Caco-2 (cell line): Measurements from ENCODE around the gene GRIA4. TPM values are rescaled to one million over a fixed set of nuclear protein-coding genes. Genes with fewer than 3 reads are reported as not detected.

Source experiments
- BruUV-seq: library from RNA; stranded (reverse); fragments of 400-500 nt; replicated peaks from 2 replicates; lab custom pipeline; 2021; lab: Mats Ljungman, UMichigan
- CTCF ChIA-PET: fragments of 300-600 bp; sonication (Branson Sonifier 250); formaldehyde crosslinking; loops from one replicate; lab custom pipeline; 2022; ENCODE audit warnings: antibody characterized with exemption; lab: Charles Lee
- POLR2A ChIA-PET: fragments of 300-600 bp; sonication (Branson Sonifier 250); formaldehyde crosslinking; loops from one replicate; lab custom pipeline; 2022; ENCODE audit warnings: antibody characterized with exemption; lab: Charles Lee
- DNase-seq, 2 experiments: peaks; one replicate each; pipeline versions ENCODE4 v3.0.0 to v3.0.0-alpha.2; 2020 to 2022
- H3K27me3 ChIP-seq: replicated peaks from 2 replicates; pipeline ENCODE4 v1.6.0; 2011; ENCODE audit warnings: low read length; ENCODE audit not compliant: control insufficient read depth, insufficient read depth
- H3K36me3 ChIP-seq: 2 replicates; pipeline ENCODE4 v1.5.1; 2011; ENCODE audit warnings: low read length; ENCODE audit not compliant: control insufficient read depth, insufficient read depth
- H3K4me1 ChIP-seq: fragments of 250-450 bp; sonication (Bioruptor Pico); 2 replicates; pipeline ENCODE4 v1.5.1; 2020; ENCODE audit warnings: mild to moderate bottlenecking
- H3K4me3 ChIP-seq: 2 replicates; pipeline ENCODE4 v1.5.1; 2011; ENCODE audit warnings: low read depth, mild to moderate bottlenecking, control low read depth, low read length
- H3K9me3 ChIP-seq: fragments of 250-450 bp; sonication (Bioruptor Pico); 2 replicates; pipeline ENCODE4 v1.5.1; 2020; ENCODE audit warnings: mild to moderate bottlenecking, moderate library complexity
- H3K27ac Mint-ChIP-seq: one replicate; pipeline ENCODE4 v1.8.0; 2022; ENCODE audit warnings: mixed read lengths; ENCODE audit not compliant: unreplicated experiment
- H3K27me3 Mint-ChIP-seq: one replicate; pipeline ENCODE4 v1.8.0; 2022; ENCODE audit warnings: mixed read lengths; ENCODE audit not compliant: insufficient read depth, unreplicated experiment
- H3K36me3 Mint-ChIP-seq: one replicate; pipeline ENCODE4 v1.8.0; 2022; ENCODE audit warnings: mild to moderate bottlenecking, mixed read lengths; ENCODE audit not compliant: insufficient read depth, unreplicated experiment
- H3K4me1 Mint-ChIP-seq: one replicate; pipeline ENCODE4 v1.8.0; 2022; ENCODE audit warnings: low read depth, mixed read lengths; ENCODE audit not compliant: unreplicated experiment
- H3K4me3 Mint-ChIP-seq: one replicate; pipeline ENCODE4 v1.8.0; 2022; ENCODE audit warnings: mild to moderate bottlenecking, moderate library complexity, mixed read lengths; ENCODE audit not compliant: unreplicated experiment
- H3K9me3 Mint-ChIP-seq: one replicate; pipeline ENCODE4 v1.8.0; 2022; ENCODE audit warnings: mixed read lengths; ENCODE audit not compliant: unreplicated experiment
- intact Hi-C: fragments of 100-400 bp; cut with micrococcal nuclease; formaldehyde crosslinking; loops from one replicate; pipeline ENCODE4 v1.10.0; 2022; ENCODE audit not compliant: unreplicated experiment
- total RNA-seq: library from RNA; stranded (reverse); gene quantifications from 2 replicates; pipeline ENCODE4 v1.2.3, GENCODE V29; 2022
- TF ChIP-seq, protein P1 (sequence below), 2 experiments: fragments of 200-600 bp in 1 of 2; IDR thresholded peaks; 1 replicate in 1 of 2; 2 replicates in 1 of 2; pipeline versions ENCODE4 v1.5.1 to v1.8.0; 2011 to 2022; ENCODE audit warnings: antibody characterized with exemption in 1 of 2, control low read depth in 1 of 2, inconsistent platforms in 1 of 2, low read depth in 1 of 2, low read length in 1 of 2, mild to moderate bottlenecking in 1 of 2, moderate library complexity in 1 of 2; ENCODE audit not compliant: insufficient read depth in 1 of 2, severe bottlenecking in 1 of 2, unreplicated experiment in 1 of 2

GRIA4 gene
- total RNA-seq, 1 experiment from 2014 or later = not detected

DNA sequence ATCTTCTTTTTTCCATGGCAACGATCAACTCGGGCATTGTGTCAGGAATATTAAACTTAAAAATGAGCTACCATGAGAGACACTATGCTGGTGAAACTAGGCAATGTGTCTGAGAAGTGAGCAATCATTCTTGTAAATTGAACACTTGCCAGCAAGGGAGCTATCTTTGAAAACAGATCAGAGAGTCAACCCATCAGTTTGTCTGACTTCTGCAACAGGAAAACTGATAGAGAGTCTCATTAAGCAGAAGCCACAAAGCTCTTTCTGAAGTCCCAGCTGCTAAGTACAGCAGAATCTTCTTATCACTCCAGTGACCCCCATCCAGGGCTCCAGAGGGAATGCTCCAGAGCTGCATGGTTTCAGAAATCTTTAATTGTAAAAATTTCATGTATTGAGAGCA is 297.4 kb downstream of the GRIA4 start:
- Mint-ChIP-seq H3K27ac (no peak overlapping the region), H3K27me3 (peaks cover 2% of the 10 kb centered on the region), H3K4me3 (no peak overlapping the region), H3K36me3 (no peaks in the 10 kb centered on the region), H3K4me1 (no peaks in the 10 kb centered on the region), H3K9me3 (no peaks in the 10 kb centered on the region)
- Histone ChIP-seq H3K9me3 (no peaks in the 10 kb centered on the region), H3K4me3 (no peak overlapping the region), H3K27me3 (no peaks in the 10 kb centered on the region), H3K36me3 (no peaks in the 10 kb centered on the region), H3K4me1 (no peaks in the 10 kb centered on the region)
- TF ChIP-seq, protein P1, sequence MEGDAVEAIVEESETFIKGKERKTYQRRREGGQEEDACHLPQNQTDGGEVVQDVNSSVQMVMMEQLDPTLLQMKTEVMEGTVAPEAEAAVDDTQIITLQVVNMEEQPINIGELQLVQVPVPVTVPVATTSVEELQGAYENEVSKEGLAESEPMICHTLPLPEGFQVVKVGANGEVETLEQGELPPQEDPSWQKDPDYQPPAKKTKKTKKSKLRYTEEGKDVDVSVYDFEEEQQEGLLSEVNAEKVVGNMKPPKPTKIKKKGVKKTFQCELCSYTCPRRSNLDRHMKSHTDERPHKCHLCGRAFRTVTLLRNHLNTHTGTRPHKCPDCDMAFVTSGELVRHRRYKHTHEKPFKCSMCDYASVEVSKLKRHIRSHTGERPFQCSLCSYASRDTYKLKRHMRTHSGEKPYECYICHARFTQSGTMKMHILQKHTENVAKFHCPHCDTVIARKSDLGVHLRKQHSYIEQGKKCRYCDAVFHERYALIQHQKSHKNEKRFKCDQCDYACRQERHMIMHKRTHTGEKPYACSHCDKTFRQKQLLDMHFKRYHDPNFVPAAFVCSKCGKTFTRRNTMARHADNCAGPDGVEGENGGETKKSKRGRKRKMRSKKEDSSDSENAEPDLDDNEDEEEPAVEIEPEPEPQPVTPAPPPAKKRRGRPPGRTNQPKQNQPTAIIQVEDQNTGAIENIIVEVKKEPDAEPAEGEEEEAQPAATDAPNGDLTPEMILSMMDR (IDR thresholded peaks at IDR 0.05; ENCODE audit: insufficient read depth in 1 of 2, low read depth in 1 of 2, low read length in 1 of 2, severe bottlenecking in 1 of 2, unreplicated experiment in 1 of 2) = no peak
- no peak for DNase-seq
- intact Hi-C loops = no loop called here
- BruUV-seq = no TSS peak
- ChIA-PET CTCF (no interaction called here), POLR2A (no interaction called here)

DNA sequence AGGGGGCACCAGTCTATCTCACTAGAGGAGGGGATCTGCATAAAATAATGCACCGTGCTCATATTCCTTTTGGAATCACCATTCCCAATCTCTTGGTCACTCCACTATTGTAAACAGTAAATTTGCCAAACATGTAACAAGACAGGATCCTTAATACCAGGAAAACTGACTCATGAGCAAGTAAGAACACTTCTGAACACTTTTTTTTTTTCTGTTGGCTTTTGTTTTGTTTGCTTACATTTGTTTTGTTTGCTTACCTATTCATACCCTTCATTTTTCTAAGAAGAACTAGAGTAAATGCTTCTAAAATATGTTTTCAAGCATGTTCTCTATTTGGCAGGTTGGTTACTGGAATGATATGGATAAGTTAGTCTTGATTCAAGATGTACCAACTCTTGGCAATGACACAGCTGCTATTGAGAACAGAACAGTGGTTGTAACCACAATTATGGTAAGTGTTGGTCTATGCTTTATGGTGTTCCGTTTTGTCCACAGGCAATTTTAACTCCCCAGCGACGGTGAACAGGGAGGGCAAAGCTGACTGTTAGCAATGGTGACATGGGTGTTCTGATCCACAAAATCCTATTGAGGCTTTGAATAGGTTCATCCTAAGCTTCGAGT is 300.3 kb downstream of the GRIA4 start:
- TF ChIP-seq, protein P1 (IDR thresholded peaks at IDR 0.05; ENCODE audit: insufficient read depth in 1 of 2, low read depth in 1 of 2, low read length in 1 of 2, severe bottlenecking in 1 of 2, unreplicated experiment in 1 of 2) = no peak
- ChIA-PET CTCF (no interaction called here), POLR2A (no interaction called here)
- no peaks in the 10 kb centered on the region for H3K27me3 ChIP-seq
- no peak for DNase-seq
- no TSS peak for BruUV-seq
- no peaks in the 10 kb centered on the region for H3K9me3 Mint-ChIP-seq
- H3K27me3 Mint-ChIP-seq = peaks cover 2% of the 10 kb centered on the region
- no peaks in the 10 kb centered on the region for H3K4me1 ChIP-seq
- H3K4me3 Mint-ChIP-seq = no peak overlapping the region
- intact Hi-C loops = no loop called here
- H3K36me3 Mint-ChIP-seq = no peaks in the 10 kb centered on the region
- H3K4me3 ChIP-seq = no peak overlapping the region
- no peaks in the 10 kb centered on the region for H3K9me3 ChIP-seq
- H3K27ac Mint-ChIP-seq = no peak overlapping the region
- H3K4me1 Mint-ChIP-seq = no peaks in the 10 kb centered on the region
- H3K36me3 ChIP-seq = no peaks in the 10 kb centered on the region

DNA sequence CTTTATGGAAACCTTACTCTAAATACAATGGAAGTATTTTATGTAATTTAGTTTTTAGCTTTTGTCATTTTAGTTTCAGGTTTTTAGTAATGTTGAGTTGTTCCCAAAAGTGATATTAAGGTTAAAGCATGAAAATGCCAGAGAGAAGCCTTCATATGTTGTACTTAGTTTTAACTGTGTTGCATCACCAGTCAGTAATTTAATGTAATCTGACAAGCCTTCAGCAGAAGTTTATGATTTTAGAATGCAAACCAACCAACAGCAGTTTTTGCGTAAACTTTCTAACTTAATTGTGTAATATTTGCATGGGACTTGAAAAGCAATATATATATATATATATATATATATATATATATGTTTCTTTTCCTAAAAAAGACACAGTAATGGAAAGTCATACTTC is 301.6 kb downstream of the GRIA4 start:
- H3K27ac Mint-ChIP-seq = no peak overlapping the region
- no peaks in the 10 kb centered on the region for H3K4me1 Mint-ChIP-seq
- no peaks in the 10 kb centered on the region for H3K9me3 Mint-ChIP-seq
- H3K9me3 ChIP-seq = no peaks in the 10 kb centered on the region
- intact Hi-C loops = no loop called here
- no peak overlapping the region for H3K4me3 ChIP-seq
- no peaks in the 10 kb centered on the region for H3K27me3 Mint-ChIP-seq
- no peaks in the 10 kb centered on the region for H3K36me3 ChIP-seq
- CTCF ChIA-PET = no interaction called here
- BruUV-seq = no TSS peak
- TF ChIP-seq, protein P1 (IDR thresholded peaks at IDR 0.05; ENCODE audit: insufficient read depth in 1 of 2, low read depth in 1 of 2, low read length in 1 of 2, severe bottlenecking in 1 of 2, unreplicated experiment in 1 of 2) = no peak
- no peaks in the 10 kb centered on the region for H3K4me1 ChIP-seq
- no peaks in the 10 kb centered on the region for H3K36me3 Mint-ChIP-seq
- no peak overlapping the region for H3K4me3 Mint-ChIP-seq
- H3K27me3 ChIP-seq = no peaks in the 10 kb centered on the region
- POLR2A ChIA-PET = no interaction called here
- no peak for DNase-seq
